GM21619 (cell line): ENCODE data around the gene RHOT1.
"Not testable (repeated sequence)": the region's sequence is repeated elsewhere in the genome, so short reads cannot be mapped to it uniquely, and the experiment has no call there.

Source experiments
- ATAC-seq: cut with Tn5 transposase; IDR thresholded peaks from one replicate; pipeline ENCODE4 v1.9.1; 2021; ENCODE audit not compliant: unreplicated experiment

Gene RHOT1

GRCh38 chr17:32123782-32124181 lies 18.5 kb upstream of the RHOT1 start:
- no peak for ATAC-seq

- ATAC-seq: no peak
Observed at GRCh38 chr17:32124985-32125847, 17.1 kb upstream of the RHOT1 start.

GRCh38 chr17:32125848-32126153 lies 16.5 kb upstream of the RHOT1 start:
- ATAC-seq: no peak

- no peak for ATAC-seq
Observed at GRCh38 chr17:32126325-32126724, 16.0 kb upstream of the RHOT1 start.

- no peak for ATAC-seq
Observed at GRCh38 chr17:32126746-32127145, 15.6 kb upstream of the RHOT1 start.

GRCh38 chr17:32127158-32127897 lies 15.0 kb upstream of the RHOT1 start:
- peak; percentile 81 for ATAC-seq

GRCh38 chr17:32128470-32128869 lies 13.8 kb upstream of the RHOT1 start:
- ATAC-seq: not testable (repeated sequence)

GRCh38 chr17:32135497-32136117 lies 6.7 kb upstream of the RHOT1 start:
- not testable (repeated sequence) for ATAC-seq

GRCh38 chr17:32136856-32137255 lies 5.4 kb upstream of the RHOT1 start:
- no peak for ATAC-seq

- not testable (repeated sequence) for ATAC-seq
Observed at GRCh38 chr17:32139504-32139903, 2.8 kb upstream of the RHOT1 start.

- no peak for ATAC-seq
Observed at GRCh38 chr17:32141258-32141657, 1.0 kb upstream of the RHOT1 start.

- no peak for ATAC-seq
Observed at GRCh38 chr17:32141679-32142037, 644 bp upstream of the RHOT1 start.

GRCh38 chr17:32142857-32143526 lies 690 bp downstream of the RHOT1 start:
- ATAC-seq: no peak

- ATAC-seq: no peak
Observed at GRCh38 chr17:32143527-32143870, 1.2 kb downstream of the RHOT1 start.

- ATAC-seq: not testable (repeated sequence)
Observed at GRCh38 chr17:32144442-32144841, 2.1 kb downstream of the RHOT1 start.

- ATAC-seq: no peak
Observed at GRCh38 chr17:32148351-32148750, 6.0 kb downstream of the RHOT1 start.

GRCh38 chr17:32150358-32150757 lies 8.1 kb downstream of the RHOT1 start:
- ATAC-seq: no peak

GRCh38 chr17:32152130-32152529 lies 9.8 kb downstream of the RHOT1 start:
- ATAC-seq: no peak

- no peak for ATAC-seq
Observed at GRCh38 chr17:32155896-32156295, 13.6 kb downstream of the RHOT1 start.

- ATAC-seq: no peak
Observed at GRCh38 chr17:32156656-32157055, 14.4 kb downstream of the RHOT1 start.

GRCh38 chr17:32157225-32157624 lies 14.9 kb downstream of the RHOT1 start:
- no peak for ATAC-seq
